Endothelial cell of umbilical vein (primary cell): ENCODE measurements around the gene GALK1. TPM values are rescaled to one million over a fixed set of nuclear protein-coding genes. Genes with fewer than 3 reads are reported as not detected.

Experiments
- BruUV-seq: library from RNA; stranded (reverse); fragments of 400-500 nt; replicated peaks from 2 replicates; lab custom pipeline; 2021; lab: Mats Ljungman, UMichigan
- CTCF ChIA-PET: fragments of 300-600, 350-600 bp; sonication (Branson Sonifier 250); formaldehyde crosslinking; loops from one replicate; lab custom pipeline; 2021; ENCODE audit warnings: antibody characterized with exemption, inconsistent platforms; lab: Charles Lee
- POLR2A ChIA-PET: fragments of 300-600, 350-600 bp; sonication (Branson Sonifier 250); formaldehyde crosslinking; loops from one replicate; lab custom pipeline; 2021; ENCODE audit warnings: antibody characterized with exemption, inconsistent platforms; lab: Charles Lee
- DNase-seq: peaks from one replicate; pipeline ENCODE4 v3.0.0-alpha.2; 2011; ENCODE audit warnings: low read depth, low spot score
- FAIRE-seq: peaks from 2 replicates; lab custom pipeline; 2011; peaks lifted over from hg19 to GRCh38; lab: Jason Lieb, UNC
- H2AFZ ChIP-seq: 2 replicates; pipeline ENCODE4 v1.6.0; 2012; ENCODE audit warnings: low read depth, low read length, control low read depth, inconsistent platforms
- H3K27ac ChIP-seq: 2 replicates; pipeline ENCODE4 v1.5.1; 2011; ENCODE audit warnings: low read depth, mild to moderate bottlenecking, control low read depth, low read length, moderate library complexity; ENCODE audit not compliant: insufficient read depth
- H3K27me3 ChIP-seq, 2 experiments: 2 replicates each; pipeline versions ENCODE4 v1.6.0 to v1.6.1; 2011; ENCODE audit warnings: low read length in 2 of 2, mixed read lengths in 1 of 2; ENCODE audit not compliant: control insufficient read depth in 2 of 2, insufficient read depth in 2 of 2
- H3K36me3 ChIP-seq, 2 experiments: 2 replicates in 1 of 2; 3 replicates in 1 of 2; pipeline ENCODE4 v1.5.1; 2011; ENCODE audit warnings: low read length in 2 of 2, mild to moderate bottlenecking in 1 of 2, moderate library complexity in 1 of 2; ENCODE audit not compliant: control insufficient read depth in 2 of 2, insufficient read depth in 2 of 2; ENCODE audit errors: extremely low read depth in 1 of 2
- H3K4me1 ChIP-seq: 3 replicates; pipeline ENCODE4 v1.5.1; 2011; ENCODE audit warnings: mild to moderate bottlenecking, low read length; ENCODE audit not compliant: control insufficient read depth, insufficient read depth; ENCODE audit errors: extremely low read depth
- H3K4me2 ChIP-seq: 2 replicates; pipeline ENCODE4 v1.6.1; 2011; ENCODE audit warnings: low read length, control low read depth, mixed read lengths; ENCODE audit not compliant: insufficient read depth
- H3K4me3 ChIP-seq, 3 experiments: fragments of 200-600 bp in 1 of 3; sonication (generic), shearing (Covaris generic) in 1 of 3; replicated peaks in 1 of 3; 2 replicates each; pipeline ENCODE4 v1.5.1; 2011 to 2016; ENCODE audit warnings: control low read depth in 3 of 3, low read length in 3 of 3, mild to moderate bottlenecking in 2 of 3, inconsistent platforms in 1 of 3, low read depth in 1 of 3, moderate library complexity in 1 of 3; ENCODE audit not compliant: insufficient read depth in 1 of 3
- H3K79me2 ChIP-seq: 2 replicates; pipeline ENCODE4 v1.6.0; 2012; ENCODE audit warnings: low read length, inconsistent platforms; ENCODE audit not compliant: control insufficient read depth, insufficient read depth
- H3K9ac ChIP-seq: replicated peaks from 2 replicates; pipeline ENCODE3; 2011; ENCODE audit warnings: low read length, control low read depth; ENCODE audit not compliant: insufficient read depth; ENCODE audit errors: extremely low read depth
- H3K9me1 ChIP-seq: replicated peaks from 3 replicates; pipeline ENCODE4 v1.6.0; 2011; ENCODE audit warnings: mild to moderate bottlenecking, low read length; ENCODE audit not compliant: control insufficient read depth, insufficient read depth; ENCODE audit errors: extremely low read depth
- H3K9me3 ChIP-seq: replicated peaks from 2 replicates; pipeline ENCODE4 v1.5.1; 2012; ENCODE audit warnings: low read length, inconsistent platforms; ENCODE audit not compliant: control insufficient read depth, insufficient read depth
- H4K20me1 ChIP-seq: replicated peaks from 2 replicates; pipeline ENCODE3; 2011; ENCODE audit warnings: mild to moderate bottlenecking, low read length; ENCODE audit not compliant: control insufficient read depth, insufficient read depth; ENCODE audit errors: extremely low read depth
- FOS ChIP-seq: IDR thresholded peaks from 2 replicates; pipeline ENCODE4 v1.6.1; 2011; ENCODE audit warnings: mild to moderate bottlenecking, low read length, moderate library complexity, borderline replicate concordance; ENCODE audit not compliant: insufficient read depth
- GATA2 ChIP-seq: IDR thresholded peaks from 2 replicates; pipeline ENCODE4 v1.7.0; 2011; ENCODE audit warnings: low read depth, mild to moderate bottlenecking, moderate library complexity, mixed read lengths, low read length; ENCODE audit not compliant: insufficient read length, insufficient read depth
- POLR2A ChIP-seq: IDR thresholded peaks from 2 replicates; pipeline ENCODE4 v1.6.1; 2012; ENCODE audit warnings: low read depth, mild to moderate bottlenecking, control low read depth, low read length
- POLR2AphosphoS5 ChIP-seq: IDR thresholded peaks from 2 replicates; pipeline ENCODE4 v1.6.1; 2012; ENCODE audit warnings: low read depth, mild to moderate bottlenecking, control low read depth, low read length, moderate library complexity; ENCODE audit not compliant: insufficient read depth
- dilution Hi-C: fragments of 300-500 bp; cut with MboI; formaldehyde crosslinking; loops from one replicate; pipeline ENCODE4 v1.15.0; 2019; ENCODE audit warnings: low sequenced_read_pairs; ENCODE audit not compliant: extremely low pct_ligation_motif_present
- intact Hi-C: fragments of 100-400 bp; cut with micrococcal nuclease; formaldehyde crosslinking; loops from one replicate; pipeline ENCODE4 v1.10.0; 2022
- polyA plus RNA-seq, 4 experiments: library from polyadenylated mRNA; depleted of rRNA in 3 of 4; stranded (reverse) in 3 of 4; unstranded in 1 of 4; fragments of >200 nt; gene quantifications; 2 replicates each; pipeline versions ENCODE4 v1.2.1 to v1.2.3, GENCODE V29; 2011 to 2012; ENCODE audit warnings: missing spikeins in 1 of 4
- total RNA-seq: library from RNA; stranded (reverse); gene quantifications from 2 replicates; pipeline ENCODE4 v1.2.3, GENCODE V29; 2021
- TF ChIP-seq, protein P1 (sequence below): IDR thresholded peaks from 2 replicates; pipeline ENCODE4 v1.6.1; 2011; ENCODE audit not compliant: insufficient read depth, insufficient read length

Gene GALK1
- total and polyA plus RNA-seq, 2 donors (not counting 3 experiments of a cell fraction or from before 2014, with no cell fraction given): 45.8 to 63.7 TPM

DNA sequence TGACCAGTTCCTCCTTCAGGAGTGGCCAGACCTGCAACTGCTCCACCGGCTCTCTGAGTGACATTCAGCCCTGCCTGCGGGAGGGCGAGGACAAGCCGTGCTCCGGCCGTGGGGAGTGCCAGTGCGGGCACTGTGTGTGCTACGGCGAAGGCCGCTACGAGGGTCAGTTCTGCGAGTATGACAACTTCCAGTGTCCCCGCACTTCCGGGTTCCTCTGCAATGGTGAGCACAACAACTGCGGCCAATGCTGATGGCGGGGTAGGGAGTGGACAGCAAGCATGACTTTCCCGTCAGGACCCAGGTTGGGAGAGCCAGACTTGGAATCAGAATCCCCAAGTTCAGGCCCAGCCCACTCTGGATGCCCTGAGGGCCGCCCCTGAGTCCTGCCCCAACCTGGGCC, 31.5 kb downstream of the GALK1 start:
- Histone ChIP-seq H3K9ac (no peak overlapping the region), H3K4me3 (no peak overlapping the region), H3K79me2 (no peaks in the 10 kb centered on the region), H2AFZ (no peak overlapping the region), H3K4me1 (no peaks in the 10 kb centered on the region), H3K4me2 (no peak overlapping the region), H3K9me1 (no peaks in the 10 kb centered on the region), H3K36me3 (no peaks in the 10 kb centered on the region), H3K9me3 (no peaks in the 10 kb centered on the region), H3K27me3 (no peaks in the 10 kb centered on the region), H4K20me1 (no peaks in the 10 kb centered on the region), H3K27ac (no peak overlapping the region)
- dilution Hi-C loops: no loop called here
- POLR2A ChIA-PET: no interaction called here
- DNase-seq (no peak), FAIRE-seq (no peak)
- CTCF ChIA-PET: interaction anchor here (1.0 to 1.1 kb wide), 2 partner anchors 14 to 100 kb away, joined by 3 to 5 read pairs; partner anchors contain the start of gene SMIM5
- TF ChIP-seq, protein P1, sequence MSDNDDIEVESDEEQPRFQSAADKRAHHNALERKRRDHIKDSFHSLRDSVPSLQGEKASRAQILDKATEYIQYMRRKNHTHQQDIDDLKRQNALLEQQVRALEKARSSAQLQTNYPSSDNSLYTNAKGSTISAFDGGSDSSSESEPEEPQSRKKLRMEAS: no peak
- TF ChIP-seq POLR2AphosphoS5 (no peak), POLR2A (no peak)
- BruUV-seq: no TSS peak
- intact Hi-C loops: no loop called here

DNA sequence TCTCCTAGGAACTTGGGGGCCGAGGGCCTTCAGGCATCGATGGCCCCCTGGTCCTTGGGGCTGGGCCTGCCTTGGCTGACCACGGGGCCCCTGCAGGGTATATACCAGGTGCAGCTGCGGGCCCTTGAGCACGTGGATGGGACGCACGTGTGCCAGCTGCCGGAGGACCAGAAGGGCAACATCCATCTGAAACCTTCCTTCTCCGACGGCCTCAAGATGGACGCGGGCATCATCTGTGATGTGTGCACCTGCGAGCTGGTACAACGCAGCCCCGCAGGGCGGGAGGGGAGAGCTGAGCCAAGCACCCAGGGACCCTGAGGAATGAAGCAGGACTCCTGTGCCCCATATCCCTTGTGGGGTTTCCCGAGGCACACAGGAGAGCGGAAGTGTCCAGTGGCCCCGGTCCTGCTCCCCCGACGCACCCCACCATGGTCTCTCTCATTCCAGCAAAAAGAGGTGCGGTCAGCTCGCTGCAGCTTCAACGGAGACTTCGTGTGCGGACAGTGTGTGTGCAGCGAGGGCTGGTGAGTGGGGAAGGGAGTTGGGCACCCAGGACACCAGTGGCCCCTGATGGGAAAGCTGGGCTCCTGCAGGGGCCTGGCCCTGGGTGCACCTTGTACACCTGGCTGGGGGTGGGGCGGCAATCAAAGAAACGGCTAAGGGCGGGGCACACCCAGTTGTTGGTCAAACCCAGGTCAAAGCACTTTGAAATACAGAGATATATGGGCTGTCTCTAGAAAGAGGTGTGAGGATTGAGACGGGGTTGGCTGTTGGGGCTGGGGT, 33.1 kb downstream of the GALK1 start:
- FAIRE-seq: no peak
- no peak overlapping the region for H3K4me2 ChIP-seq
- dilution Hi-C loops: no loop called here
- no peak overlapping the region for H3K27ac ChIP-seq
- CTCF ChIA-PET: interaction anchor here (0.6 to 2.8 kb wide), 6 partner anchors 16 to 99 kb away, joined by 3 to 13 read pairs (median 4); partner anchors contain the start of gene SMIM5
- no peaks in the 10 kb centered on the region for H3K79me2 ChIP-seq
- H3K4me1 ChIP-seq: no peaks in the 10 kb centered on the region
- no TSS peak for BruUV-seq
- intact Hi-C loops: no loop called here
- TF ChIP-seq GATA2 (no peak), FOS (no peak), POLR2A (no peak)
- H3K27me3 ChIP-seq: no peaks in the 10 kb centered on the region
- no peak overlapping the region for H2AFZ ChIP-seq
- H3K4me3 ChIP-seq: no peak overlapping the region
- no peak for DNase-seq
- no peaks in the 10 kb centered on the region for H3K9me1 ChIP-seq
- H4K20me1 ChIP-seq: no peaks in the 10 kb centered on the region
- no peaks in the 10 kb centered on the region for H3K9me3 ChIP-seq
- H3K36me3 ChIP-seq: no peaks in the 10 kb centered on the region
- H3K9ac ChIP-seq: no peak overlapping the region
- POLR2A ChIA-PET: no interaction called here
